ENCODE data around the gene TPSD1.
"Not testable (repeated sequence)": the region's sequence is repeated elsewhere in the genome, so short reads cannot be mapped to it uniquely, and the experiment has no call there.

TPSD1 gene

DNA sequence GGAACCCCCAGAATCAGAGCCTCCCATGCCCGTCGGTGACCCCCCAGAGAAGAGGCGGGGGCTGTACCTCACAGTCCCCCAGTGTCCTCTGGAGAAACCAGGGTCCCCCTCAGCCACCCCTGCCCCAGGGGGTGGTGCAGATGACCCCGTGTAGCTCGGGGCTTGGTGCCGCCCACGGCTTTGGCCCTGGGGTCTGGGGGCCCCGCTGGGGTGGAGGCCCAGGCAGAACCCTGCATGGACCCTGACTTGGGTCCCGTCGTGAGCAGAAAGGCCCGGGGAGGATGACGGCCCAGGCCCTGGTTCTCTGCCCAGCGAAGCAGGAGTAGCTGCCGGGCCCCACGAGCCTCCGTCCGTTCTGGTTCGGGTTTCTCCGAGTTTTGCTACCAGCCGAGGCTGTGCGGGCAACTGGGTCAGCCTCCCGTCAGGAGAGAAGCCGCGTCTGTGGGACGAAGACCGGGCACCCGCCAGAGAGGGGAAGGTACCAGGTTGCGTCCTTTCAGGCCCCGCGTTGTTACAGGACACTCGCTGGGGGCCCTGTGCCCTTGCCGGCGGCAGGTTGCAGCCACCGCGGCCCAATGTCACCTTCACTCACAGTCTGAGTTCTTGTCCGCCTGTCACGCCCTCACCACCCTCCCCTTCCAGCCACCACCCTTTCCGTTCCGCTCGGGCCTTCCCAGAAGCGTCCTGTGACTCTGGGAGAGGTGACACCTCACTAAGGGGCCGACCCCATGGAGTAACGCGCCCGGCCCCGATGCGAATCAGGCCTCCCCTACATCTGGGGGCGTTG is 34.8 kb upstream of the TPSD1 start:
- no peak for DNase-seq (ENCODE audit: low spot score)

DNA sequence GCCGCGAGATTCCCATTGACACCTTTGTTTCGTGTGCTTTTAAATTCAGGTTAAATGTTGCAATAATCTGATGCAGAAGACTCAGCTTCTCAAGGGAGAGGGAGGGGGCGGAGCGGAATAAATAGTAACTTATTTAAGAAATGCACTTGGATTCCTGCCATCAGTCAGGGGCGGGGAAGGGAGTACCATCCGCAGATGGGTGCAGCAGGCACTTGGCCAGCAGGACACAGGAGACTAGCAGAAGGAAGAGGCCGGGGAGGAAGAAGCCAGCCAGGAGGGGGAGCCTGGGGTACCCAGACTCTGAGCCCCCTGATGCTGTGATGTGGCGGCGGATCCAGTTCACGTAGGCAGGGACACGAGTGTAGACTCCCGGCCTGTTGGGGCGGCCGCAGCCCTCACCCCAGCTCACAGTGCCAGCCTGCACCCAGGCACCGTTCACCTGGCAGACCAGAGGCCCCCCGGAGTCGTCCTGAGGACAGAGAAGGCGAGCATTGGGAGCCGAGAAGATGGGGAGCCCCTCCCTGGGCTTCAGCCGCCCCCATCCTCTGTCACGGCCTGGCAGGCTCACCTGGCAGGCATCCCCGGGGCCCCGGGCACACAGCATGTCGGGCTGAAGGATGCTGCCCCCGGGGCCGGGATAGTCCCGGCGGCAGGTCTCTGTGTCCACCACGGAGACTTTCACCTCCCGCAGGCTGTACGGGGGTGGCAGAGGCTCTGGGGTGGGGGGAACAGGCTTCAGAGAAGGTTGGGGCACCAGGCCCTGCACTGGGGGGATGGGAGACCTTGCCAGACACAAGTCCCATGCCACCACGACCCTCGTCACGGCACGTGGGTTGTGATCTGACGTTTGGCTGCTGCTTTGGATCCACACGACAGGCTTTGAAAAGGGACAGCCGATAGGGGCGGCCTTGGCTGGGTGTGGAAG is 34.0 kb upstream of the TPSD1 start:
- no peak for DNase-seq (ENCODE audit: low spot score)

DNA sequence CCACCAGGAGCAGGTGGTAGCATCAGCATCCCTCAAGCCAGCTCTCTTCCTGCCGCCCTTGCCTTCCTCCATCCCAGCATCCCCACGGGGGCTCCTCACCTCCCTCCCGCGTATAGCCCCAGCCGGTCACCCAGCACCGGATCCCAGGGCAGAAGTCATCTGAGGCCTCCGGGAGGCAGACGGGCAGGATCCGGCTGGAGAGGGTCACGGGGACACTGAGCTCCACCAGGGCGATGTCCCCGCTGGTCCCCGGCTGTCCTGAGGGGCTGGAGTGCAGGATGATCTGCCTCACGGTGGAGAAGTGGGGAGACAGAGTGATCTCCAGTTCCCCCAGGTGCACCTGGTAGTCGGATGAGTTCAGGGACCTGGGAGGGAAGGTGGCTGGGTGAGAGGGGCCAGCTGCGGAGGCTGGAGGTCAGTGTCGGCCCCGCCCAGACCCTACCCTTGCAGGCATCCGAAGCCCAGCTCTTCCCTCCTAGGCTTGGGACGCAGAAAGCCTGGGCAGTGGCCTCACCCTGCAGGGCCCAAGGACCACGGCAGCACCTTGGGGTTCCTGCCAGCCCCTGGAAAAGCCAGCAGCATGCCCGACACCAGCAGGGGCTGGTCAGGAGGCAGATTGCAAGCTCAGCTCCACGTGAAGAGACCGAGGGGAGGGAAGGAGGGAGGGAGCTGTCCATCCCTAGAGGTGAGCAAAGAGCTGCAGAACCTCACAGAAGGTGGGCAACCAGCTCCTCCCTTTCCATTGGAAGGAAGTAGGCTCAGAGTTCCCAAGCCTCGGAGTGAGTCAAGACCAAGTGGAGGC is 33.1 kb upstream of the TPSD1 start:
- DNase-seq (ENCODE audit: low spot score) = no peak

DNA sequence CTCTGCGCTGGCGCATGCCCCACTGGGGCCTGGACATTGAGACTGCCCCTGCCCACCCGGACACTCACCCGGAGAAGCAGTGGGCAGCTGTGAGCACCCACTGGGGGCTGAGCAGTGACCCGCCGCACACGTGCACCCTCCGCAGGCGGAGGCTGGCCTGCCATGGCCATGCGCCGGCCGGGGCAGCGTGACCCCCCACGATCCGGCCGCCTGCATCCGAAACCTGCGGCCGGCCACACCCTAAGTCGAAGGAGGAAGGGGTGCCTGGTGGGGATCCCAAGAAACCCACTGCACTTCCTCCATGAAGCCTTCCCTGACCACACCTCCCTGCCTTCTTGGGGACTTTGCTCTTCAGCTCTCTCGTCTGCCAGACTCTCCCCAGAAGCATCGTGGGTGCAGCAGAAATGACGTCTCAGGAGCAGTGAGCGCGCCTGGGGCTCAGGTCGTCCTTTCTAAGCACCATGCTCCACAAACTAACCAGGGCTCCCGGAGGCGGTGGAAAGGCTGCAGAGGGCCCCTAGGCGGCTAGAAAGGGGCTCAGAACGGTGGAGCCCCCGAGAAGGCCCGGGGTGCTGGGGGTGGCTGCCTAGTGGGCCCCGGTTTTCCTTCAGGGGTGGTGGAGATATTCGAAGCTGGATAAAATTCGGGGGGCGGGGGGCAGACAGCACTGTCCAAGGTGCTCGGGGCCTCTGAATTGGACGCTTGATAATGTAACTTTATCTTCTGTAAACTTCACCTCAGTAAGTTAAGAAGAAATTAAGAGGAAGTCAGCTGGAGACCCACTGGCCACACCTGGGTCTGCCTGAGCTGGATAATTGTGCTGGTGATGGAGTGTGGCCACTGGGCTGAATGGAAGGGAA is 32.3 kb upstream of the TPSD1 start:
- DNase-seq (ENCODE audit: low spot score) = no peak

DNA sequence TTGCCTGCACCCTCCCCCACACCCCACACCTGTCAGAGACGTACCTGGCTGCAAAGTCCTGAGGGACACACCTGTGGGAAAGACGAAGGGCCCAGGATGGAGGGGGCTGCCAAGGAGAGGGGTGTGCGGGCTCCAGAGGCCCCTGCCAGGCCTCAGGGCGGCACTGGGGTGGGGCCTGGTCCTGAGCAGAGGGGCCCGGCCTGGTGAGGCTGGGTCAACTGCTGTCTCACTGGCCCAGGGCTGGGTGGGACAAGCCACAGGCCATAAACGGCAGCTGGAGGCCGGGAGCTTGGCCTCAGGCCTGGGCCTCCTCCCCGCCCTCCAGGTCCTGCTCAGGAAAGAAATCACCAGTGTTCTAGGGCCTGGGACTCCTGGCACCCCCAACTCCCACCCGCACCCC is 31.3 kb upstream of the TPSD1 start:
- DNase-seq (ENCODE audit: low spot score) = no peak

DNA sequence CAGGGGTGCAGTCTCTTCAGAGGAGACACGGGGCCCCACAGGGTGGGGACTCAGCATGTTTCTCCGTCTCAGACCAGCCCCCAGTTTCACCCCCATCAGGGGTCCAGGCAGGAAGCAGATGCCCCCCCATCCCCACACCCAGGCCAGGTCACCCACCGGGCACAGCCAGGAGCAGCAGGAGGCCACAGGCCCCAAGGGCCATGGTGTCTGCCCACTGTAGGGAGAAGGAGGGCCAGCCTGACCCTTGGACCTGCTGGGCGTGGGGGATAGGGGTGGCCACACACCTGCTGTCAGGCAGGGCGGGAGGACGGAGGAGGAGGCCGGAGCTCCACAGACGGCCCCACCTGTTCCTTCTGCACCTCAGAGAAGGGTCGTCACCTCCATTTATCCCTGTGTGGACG is 30.8 kb upstream of the TPSD1 start, which contains the start of gene TPSG1:
Gene TPSG1, minus strand, starts transcription at position 218 of the 401 bp plus-strand sequence. Its CDS starts 16 bp downstream, at position 202.
- DNase-seq (ENCODE audit: low spot score) = no peak

DNA sequence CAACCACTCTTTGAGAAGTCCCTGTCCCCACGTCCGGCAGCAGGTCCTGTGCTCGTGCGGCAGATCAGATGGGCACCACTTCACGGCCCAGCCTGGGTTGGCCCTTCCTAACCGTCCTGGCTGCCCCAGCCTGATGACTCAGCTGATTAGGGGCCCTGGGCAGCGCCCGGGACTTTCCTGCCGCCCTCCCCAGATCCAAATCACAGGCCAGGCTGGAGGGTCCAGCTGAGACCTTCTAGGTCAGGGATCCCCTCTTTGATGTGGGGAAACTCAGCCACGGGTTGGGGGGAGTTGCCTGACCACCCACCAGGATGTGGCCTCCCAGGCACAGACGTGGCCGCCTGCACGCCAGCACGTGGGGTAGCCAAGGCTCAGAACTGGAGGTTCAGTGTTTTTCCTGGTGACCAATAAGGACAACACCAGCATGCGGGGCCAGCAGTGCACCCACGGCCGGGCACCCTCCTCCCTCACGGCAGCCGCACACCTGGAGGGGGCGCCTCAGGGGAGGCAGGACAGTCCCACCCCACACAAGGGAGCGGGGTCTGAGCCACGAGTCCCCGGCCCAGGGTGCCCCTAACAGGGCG is 30.0 kb upstream of the TPSD1 start:
- DNase-seq (ENCODE audit: low spot score) = not testable (repeated sequence)

DNA sequence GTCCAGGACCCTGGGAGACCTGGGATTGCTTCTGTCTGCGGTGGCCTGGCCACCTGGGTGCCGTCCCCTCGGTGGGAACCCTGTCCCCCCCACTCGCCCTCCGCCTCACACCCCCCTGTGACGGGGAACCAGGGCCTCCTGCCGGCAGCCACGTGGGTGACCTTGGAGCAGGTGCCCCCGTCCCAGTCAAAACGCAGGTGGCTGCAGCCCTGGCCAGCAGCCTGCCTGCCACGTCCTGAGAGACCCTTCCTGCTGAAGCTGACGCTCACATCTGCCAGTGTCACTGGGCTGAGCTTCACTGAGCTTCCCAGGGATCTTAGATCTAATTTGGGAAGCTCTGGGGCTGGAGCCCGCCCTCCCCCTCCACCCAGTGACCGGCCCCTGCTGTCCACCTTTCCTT is 29.2 kb upstream of the TPSD1 start:
- not testable (repeated sequence) for DNase-seq (ENCODE audit: low spot score)

DNA sequence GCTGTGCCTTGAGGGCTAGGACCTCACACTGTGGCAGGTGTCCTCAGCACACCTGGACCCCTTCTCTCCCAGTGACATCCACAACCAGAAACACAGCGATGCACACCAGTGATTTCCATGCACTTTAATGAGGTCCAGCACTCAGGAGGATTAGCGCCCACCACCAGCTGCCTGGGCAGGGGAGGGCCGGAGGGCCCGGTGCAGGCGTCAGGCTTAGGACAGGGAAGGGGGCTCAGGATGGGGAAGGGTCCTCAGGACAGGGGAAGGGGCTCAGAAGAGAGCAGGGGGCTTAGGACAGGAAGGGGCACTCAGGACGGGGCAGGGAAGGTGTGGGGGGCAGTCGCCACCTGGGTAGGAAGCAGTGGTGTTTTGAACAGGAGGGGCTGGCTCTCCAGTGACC is 27.6 kb upstream of the TPSD1 start:
- not testable (repeated sequence) for DNase-seq (ENCODE audit: low spot score)

DNA sequence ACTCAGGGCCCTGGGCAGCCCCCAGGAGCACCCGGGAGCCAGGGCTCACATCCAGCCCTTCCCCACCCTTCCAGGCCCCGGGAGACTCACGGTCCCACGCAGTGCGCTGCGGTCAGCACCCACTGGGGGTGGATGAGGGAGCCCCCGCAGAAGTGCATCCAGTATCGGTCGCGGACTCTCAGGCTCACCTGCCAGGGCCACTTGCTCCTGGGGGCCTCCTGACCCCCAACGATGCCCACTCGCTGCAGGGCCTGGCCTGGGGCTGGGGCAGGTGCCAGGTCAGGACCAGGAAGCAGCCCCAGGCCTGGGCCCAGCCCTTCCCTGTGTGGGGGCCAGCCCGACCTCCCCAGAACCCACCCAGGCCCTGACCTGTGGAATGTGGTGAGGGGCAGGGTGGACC is 26.4 kb upstream of the TPSD1 start:
- not testable (repeated sequence) for DNase-seq (ENCODE audit: low spot score)

DNA sequence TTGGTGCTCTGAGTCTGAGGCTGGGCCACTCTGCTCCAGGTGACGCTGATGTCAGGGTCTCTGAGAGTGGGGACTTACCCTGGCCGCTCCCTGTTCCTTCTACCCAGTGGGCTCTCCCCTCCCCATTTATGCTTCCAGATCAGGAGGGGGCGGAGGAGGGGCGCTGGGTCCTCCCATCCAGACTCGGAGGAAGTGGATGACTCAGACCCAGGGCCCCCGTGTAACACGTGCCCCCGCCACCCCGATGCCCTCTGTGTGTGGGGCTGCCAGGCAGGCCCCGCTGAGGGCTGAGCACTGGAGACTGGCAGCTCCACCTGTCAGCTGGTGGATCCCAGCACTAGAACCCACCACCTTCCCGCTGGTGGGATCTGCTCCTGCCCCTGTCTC is 25.8 kb upstream of the TPSD1 start, which contains the start of gene TPSB2:
Gene TPSB2, minus strand, starts transcription at position 101 of the 387 bp plus-strand sequence. CDS start 233 bp downstream, outside the sequence.
- DNase-seq (ENCODE audit: low spot score) = not testable (repeated sequence)

DNA sequence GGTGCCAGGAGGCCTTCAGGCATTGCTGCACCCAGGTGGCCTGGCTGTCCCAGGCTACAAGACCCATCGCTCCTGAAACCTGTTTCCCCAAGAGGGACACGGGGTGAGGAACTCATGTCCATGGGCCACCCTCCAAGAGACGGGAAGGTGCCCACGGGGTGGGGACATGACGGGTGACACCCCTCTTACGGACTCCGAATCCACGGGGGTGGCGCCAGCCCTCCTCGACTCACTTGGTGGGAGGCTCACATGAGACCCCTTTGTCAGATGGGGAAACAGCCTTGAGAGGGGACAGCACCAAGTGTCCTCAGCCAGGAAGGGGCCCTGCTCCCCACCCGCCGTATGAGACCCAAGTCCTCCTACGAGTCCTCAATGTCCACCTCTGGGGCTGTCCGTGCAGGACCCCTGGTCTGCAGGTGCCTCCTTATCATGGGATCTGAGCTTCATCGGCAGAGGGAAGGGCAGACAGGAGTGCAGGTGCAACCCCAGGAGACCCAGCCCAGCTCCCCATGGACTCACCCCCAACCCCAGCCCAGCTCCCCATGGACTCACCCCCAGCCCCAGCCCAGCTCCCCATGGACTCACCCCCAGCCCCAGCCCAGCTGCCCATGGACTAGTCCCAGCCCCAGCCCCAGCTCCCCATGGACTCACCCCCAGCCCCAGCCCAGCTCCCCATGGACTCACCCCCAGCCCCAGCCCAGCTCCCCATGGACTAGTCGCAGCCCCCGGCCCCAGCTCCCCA is 25.2 kb upstream of the TPSD1 start:
- not testable (repeated sequence) for DNase-seq (ENCODE audit: low spot score)

DNA sequence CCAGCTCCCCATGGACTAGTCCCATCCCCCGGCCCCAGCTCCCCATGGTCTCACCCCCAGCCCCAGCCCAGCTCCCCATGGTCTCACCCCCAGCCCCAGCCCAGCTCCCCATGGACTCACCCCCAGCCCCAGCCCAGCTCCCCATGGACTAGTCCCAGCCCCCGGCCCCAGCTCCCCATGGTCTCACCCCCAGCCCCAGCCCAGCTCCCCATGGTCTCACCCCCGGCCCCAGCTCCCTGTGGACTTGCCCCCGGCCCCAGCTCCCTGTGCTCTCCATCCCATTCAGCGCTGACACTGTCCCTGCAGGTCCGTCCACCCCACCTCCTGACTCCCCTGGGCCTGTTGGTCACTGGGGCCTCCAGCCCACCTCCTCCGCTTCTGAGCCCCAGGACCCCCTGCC is 24.6 kb upstream of the TPSD1 start:
- not testable (repeated sequence) for DNase-seq (ENCODE audit: low spot score)

DNA sequence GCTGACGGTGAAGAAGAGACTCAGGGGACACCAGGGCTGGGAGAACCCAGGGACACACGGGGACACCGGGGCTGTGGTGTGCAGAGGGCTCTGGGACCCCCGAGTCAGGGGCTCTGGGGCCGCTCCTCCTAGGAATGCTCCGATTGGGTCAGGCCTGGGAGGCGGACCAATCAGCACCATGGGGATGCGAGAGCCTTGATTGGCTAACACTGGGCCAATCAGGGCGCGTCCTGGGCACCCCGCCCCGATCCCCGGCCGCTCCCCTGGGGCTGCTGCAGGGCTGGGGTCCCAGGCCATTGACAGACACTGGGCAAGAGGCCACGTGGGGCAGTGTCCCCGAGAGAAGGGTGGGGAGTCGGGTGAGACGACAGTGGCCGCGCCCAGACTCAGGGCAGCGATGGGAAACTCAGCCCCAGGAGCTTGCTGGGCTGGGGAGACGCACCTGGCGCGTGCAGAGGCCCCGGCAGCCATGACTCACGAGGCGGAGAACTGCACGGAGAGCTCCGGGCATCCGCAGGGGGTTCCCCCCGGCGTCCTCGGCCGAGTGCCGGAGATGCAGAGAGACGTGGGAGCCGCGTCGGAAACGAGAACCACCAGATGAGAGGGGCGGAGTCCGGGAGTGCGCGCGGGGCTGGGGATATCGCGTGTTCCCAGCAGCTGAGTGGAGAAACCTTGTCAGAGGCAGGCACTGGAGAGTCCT is 23.7 kb upstream of the TPSD1 start:
- not testable (repeated sequence) for DNase-seq (ENCODE audit: low spot score)

DNA sequence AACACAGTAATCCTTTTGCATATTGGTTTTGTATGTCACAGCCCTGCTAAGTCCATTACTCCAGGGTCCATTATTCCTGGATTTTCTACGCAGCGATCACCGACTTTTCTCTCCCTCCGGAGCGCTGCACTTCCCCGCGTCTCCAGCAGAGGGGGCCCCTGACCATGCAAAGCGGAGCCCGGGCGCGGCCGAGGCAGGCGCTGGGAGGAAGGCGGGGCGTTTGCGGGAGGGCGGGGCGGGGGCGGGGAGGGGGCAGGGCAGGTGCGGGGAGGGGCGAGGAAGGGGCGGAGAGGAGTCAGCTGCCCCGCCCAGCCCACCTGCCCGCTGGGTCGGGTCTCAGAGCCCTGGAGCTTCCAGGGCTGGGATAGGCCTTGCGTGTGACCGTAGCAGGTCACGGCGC is 19.2 kb upstream of the TPSD1 start:
- not testable (repeated sequence) for DNase-seq (ENCODE audit: low spot score)

DNA sequence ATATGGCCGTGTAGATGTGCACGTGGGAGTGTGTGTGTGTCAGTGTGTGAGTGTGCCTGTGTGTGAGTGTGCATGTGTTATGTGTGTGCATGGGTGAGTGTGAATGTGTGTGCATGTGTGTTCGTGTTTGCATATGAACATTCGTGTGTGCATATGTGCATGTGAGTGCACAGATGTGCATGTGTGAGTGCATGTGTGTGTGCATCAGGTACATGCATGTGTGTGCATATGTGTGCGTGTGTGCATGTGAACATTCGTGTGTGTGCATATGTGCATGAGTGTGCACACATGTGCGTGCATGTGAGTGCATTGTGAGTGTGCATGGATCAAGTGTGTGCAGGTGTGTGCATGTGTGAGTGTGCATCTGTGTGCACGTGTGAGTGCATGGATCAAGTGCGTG is 17.9 kb upstream of the TPSD1 start:
- no peak for DNase-seq (ENCODE audit: low spot score)

DNA sequence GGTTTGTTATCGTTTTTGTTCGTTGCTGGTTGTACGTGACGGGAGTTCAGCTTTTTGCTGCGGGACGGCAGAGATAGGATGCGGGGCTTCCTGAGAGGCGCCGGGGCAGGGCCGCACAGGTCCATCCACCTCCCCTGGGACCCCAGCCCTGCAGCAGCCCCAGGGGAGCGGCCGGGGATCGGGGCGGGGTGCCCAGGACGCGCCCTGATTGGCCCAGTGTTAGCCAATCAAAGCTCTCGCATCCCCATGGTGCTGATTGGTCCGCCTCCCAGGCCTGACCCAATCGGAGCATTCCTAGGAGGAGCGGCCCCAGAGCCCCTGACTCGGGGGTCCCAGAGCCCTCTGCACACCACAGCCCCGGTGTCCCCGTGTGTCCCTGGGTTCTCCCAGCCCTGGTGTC is 17.0 kb upstream of the TPSD1 start:
- DNase-seq (ENCODE audit: low spot score) = not testable (repeated sequence)

DNA sequence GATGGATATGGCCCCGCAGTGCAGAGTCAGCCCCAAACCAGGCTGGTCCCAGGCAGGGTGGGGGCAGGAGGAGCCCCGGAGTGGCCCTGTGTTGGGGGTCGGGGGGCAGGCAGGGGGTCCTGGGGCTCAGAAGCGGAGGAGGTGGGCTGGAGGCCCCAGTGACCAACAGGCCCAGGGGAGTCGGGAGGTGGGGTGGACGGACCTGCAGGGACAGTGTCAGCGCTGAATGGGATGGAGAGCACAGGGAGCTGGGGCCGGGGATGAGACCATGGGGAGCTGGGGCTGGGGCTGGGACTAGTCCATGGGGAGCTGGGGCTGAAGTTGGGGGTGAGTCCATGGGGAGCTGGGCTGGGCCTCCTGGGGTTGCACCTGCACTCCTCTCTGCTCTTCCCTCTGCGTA is 16.3 kb upstream of the TPSD1 start:
- not testable (repeated sequence) for DNase-seq (ENCODE audit: low spot score)

DNA sequence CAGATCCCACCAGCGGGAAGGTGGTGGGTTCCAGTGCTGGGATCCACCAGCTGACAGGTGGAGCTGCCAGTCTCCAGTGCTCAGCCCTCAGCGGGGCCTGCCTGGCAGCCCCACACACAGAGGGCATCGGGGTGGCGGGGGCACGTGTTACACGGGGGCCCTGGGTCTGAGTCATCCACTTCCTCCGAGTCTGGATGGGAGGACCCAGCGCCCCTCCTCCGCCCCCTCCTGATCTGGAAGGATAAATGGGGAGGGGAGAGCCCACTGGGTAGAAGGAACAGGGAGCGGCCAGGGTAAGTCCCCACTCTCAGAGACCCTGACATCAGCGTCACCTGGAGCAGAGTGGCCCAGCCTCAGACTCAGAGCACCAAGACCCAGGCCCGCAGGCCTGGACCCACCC is 15.4 kb upstream of the TPSD1 start, which contains the start of gene TPSAB1:
Gene TPSAB1, plus strand, starts transcription at position 270 of the 400 bp plus-strand sequence. CDS start 234 bp downstream, outside the sequence.
- not testable (repeated sequence) for DNase-seq (ENCODE audit: low spot score)

Data from GM03348 (cell line).